ENCODE results near the gene DCP1B. TPM values are rescaled to one million over a fixed set of nuclear protein-coding genes. Genes with fewer than 3 reads are reported as not detected.

Gene DCP1B
- total and polyA plus RNA-seq, 2 of the 4 experiments (the other 2 are of a cell fraction) = 13.3 to 19.7 TPM

DNA sequence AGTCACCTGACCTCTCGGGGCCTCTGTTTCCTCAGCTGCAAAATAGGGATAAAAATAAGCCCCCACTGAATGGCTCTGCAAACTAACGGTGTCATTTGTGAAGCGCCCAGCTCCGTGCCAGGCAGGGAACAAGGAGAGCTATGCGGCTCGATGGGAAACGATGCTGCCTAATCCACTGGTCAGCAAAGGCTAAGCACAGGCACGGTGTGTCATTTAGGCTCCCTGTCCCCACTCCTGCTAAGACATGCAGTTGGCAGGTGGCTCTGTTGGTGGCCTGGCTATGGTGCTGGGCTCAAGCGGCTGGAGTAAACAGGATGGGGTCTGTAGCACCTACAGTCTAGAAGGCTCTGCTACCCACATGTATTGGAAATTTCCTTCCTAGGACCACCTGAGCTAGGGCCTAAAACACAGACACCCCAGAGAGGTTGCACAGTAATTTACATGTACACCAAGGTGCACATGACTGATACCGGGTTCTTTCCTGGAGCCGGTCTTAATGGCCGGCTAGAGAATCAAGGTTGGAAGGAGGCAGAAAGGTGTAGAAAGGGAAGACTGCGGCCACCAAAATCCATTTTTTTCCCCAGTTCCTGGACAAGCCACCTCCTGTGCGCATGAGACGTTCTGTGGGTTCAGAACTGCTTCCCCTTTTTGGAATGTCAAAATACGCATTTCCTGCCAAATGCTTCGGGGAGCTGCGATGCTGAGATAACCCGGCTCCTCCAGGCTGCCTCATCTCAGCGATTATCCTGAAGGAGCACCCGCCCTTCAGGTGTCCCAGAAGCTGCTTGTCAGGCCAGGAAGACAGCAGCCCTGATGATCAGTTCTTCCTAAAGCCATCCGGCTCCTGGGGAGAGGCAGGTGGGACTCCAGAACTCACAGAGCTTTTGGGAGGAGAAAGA lies 86.8 kb downstream of the DCP1B start:
- H3K27ac ChIP-seq (ENCODE audit: insufficient read depth, low read length) = no peak overlapping the region
- H3K36me3 ChIP-seq (ENCODE audit: control insufficient read depth, insufficient read depth, low read length) = no peaks in the 10 kb centered on the region
- in situ Hi-C loops (cut with MboI; ENCODE audit: low sequenced_read_pairs) (no loop called here), dilution Hi-C loops (cut with HindIII; ENCODE audit: low sequenced_read_pairs, unreplicated experiment) (no loop called here), intact Hi-C loops (cut with micrococcal nuclease) (no loop called here)
- no peak overlapping the region for H3K14ac ChIP-seq (replicated peaks; ENCODE audit: low read depth, low read length)
- no peak overlapping the region for H2BK20ac ChIP-seq (ENCODE audit: low read depth, low read length)
- no peak overlapping the region for H3K56ac ChIP-seq (ENCODE audit: extremely low read depth, insufficient read depth, low read length)
- H4K8ac ChIP-seq (ENCODE audit: low read depth in 2 of 2, low read length in 2 of 2) = no peak overlapping the region
- no TSS peak for BruUV-seq (replicated peaks)
- H3K4me2 ChIP-seq (ENCODE audit: low read depth, low read length) = no peak overlapping the region
- POLR2A ChIA-PET (ENCODE audit: unreplicated experiment) = no interaction called here
- WGBS, 2 experiments (ENCODE audit: extremely low coverage in 2 of 2, insufficient read length in 1 of 2) = 68% methylated on average over 14 of the region's 22 CpGs; no CpG with 5 or more reads in 1 of the 2 experiments
- H4K20me1 ChIP-seq (ENCODE audit: insufficient read depth, low read length) = no peaks in the 10 kb centered on the region
- no peaks in the 10 kb centered on the region for H3K79me1 ChIP-seq (ENCODE audit: low read depth in 1 of 2, low read length in 2 of 2)
- peaks cover 66% of the 10 kb centered on the region for H3K27me3 ChIP-seq (ENCODE audit: control insufficient read depth, insufficient read depth, low read length)
- no peak overlapping the region for H2BK5ac ChIP-seq (ENCODE audit: low read depth, low read length, poor library complexity, severe bottlenecking)
- no peak overlapping the region for H3K4me3 ChIP-seq (ENCODE audit: insufficient read depth, low read depth, low read length)
- H2AK9ac ChIP-seq (replicated peaks; ENCODE audit: low read depth, low read length, poor library complexity) = no peak overlapping the region
- no peaks in the 10 kb centered on the region for H3K4me1 ChIP-seq (ENCODE audit: control insufficient read depth, insufficient read depth, low read length)
- TF ChIP-seq NFE2L2 (IDR thresholded peaks at IDR 0.05; ENCODE audit: low read depth, low read length) (no peak), POLR2A (IDR thresholded peaks at IDR 0.05; ENCODE audit: low read depth, low read length) (no peak), BHLHE40 (IDR thresholded peaks at IDR 0.05; ENCODE audit: low read depth, low read length) (no peak), MAFK (IDR thresholded peaks at IDR 0.05; ENCODE audit: low read depth, low read length) (no peak), RAD21 (IDR thresholded peaks at IDR 0.05; ENCODE audit: low read length) (no peak), SMC3 (IDR thresholded peaks at IDR 0.05; ENCODE audit: low read depth, low read length) (no peak), RFX5 (IDR thresholded peaks at IDR 0.05; ENCODE audit: low read depth, low read length) (no peak), FOS (IDR thresholded peaks at IDR 0.05; ENCODE audit: low read depth, low read length) (no peak)
- no peak overlapping the region for H3K18ac ChIP-seq (ENCODE audit: low read depth, low read length)
- no peak overlapping the region for H2AK5ac ChIP-seq (ENCODE audit: low read depth, low read length)
- no peak overlapping the region for H4K91ac ChIP-seq (ENCODE audit: insufficient read depth, low read depth, low read length)
- no peak overlapping the region for H2BK120ac ChIP-seq (ENCODE audit: low read depth, low read length)
- no peak for DNase-seq
- no peak overlapping the region for H3K23ac ChIP-seq (ENCODE audit: low read depth, low read length)
- no peak for ATAC-seq (ENCODE audit: low read depth)
- no peak overlapping the region for H4K5ac ChIP-seq (ENCODE audit: low read depth, low read length)
- no peak overlapping the region for H2BK15ac ChIP-seq (ENCODE audit: low read depth, low read length)
- no peaks in the 10 kb centered on the region for H3K9me3 ChIP-seq (ENCODE audit: control insufficient read depth, insufficient read depth, low read length)
- H2AFZ ChIP-seq (replicated peaks; ENCODE audit: low read length, poor library complexity) = no peak overlapping the region
- H3K9me1 ChIP-seq (ENCODE audit: insufficient read depth, low read length) = no peaks in the 10 kb centered on the region
- CTCF ChIA-PET = no interaction called here
- H3K4ac ChIP-seq (ENCODE audit: low read depth, low read length) = no peak overlapping the region
- no peak overlapping the region for H3K9ac ChIP-seq (ENCODE audit: low read depth, low read length)
